Inflammatory macrophage treated with lipopolysaccharide for 1 hour (primary cell): ENCODE measurements around the gene LMNB1.
A peak's percentile ranks its signal among the peaks of the same experiment; 100 is the strongest.

Experiments used
- DNase-seq, 2 donors: peaks; one replicate each; pipeline ENCODE4 v3.0.0-alpha.2; 2020 to 2022

LMNB1 gene

GRCh38 chr5:126857472-126858410 lies 80.8 kb downstream of the LMNB1 start:
- DNase-seq: no peak

GRCh38 chr5:126858441-126858840 lies 81.5 kb downstream of the LMNB1 start:
- no peak for DNase-seq

- no peak for DNase-seq
These were observed 86.5 kb downstream of the LMNB1 start for GRCh38 chr5:126863402-126863801.

GRCh38 chr5:126864042-126864688 lies 87.2 kb downstream of the LMNB1 start:
- no peak for DNase-seq

GRCh38 chr5:126865299-126865698 lies 88.4 kb downstream of the LMNB1 start:
- DNase-seq: no peak

- DNase-seq: peak in 1 of 2 donors; percentile 10
These were observed 90.1 kb downstream of the LMNB1 start for GRCh38 chr5:126866851-126867636.

GRCh38 chr5:126868338-126869004 lies 91.5 kb downstream of the LMNB1 start:
- no peak for DNase-seq

GRCh38 chr5:126869005-126869451 lies 92.1 kb downstream of the LMNB1 start:
- DNase-seq: peak; percentile 8 to 21

GRCh38 chr5:126871441-126871840 lies 94.5 kb downstream of the LMNB1 start:
- no peak for DNase-seq

GRCh38 chr5:126872561-126873354 lies 95.8 kb downstream of the LMNB1 start:
- DNase-seq: no peak

- no peak for DNase-seq
These were observed 98.4 kb downstream of the LMNB1 start for GRCh38 chr5:126875303-126875785.

- DNase-seq: no peak
These were observed 100.7 kb downstream of the LMNB1 start for GRCh38 chr5:126877602-126878001.

- no peak for DNase-seq
These were observed 101.1 kb downstream of the LMNB1 start for GRCh38 chr5:126878085-126878484.

- DNase-seq: no peak
These were observed 101.7 kb downstream of the LMNB1 start for GRCh38 chr5:126878634-126879033.

- DNase-seq: no peak
These were observed 105.1 kb downstream of the LMNB1 start for GRCh38 chr5:126881821-126882600.

GRCh38 chr5:126883564-126884245 lies 106.8 kb downstream of the LMNB1 start:
- DNase-seq: no peak

- DNase-seq: no peak
These were observed 107.4 kb downstream of the LMNB1 start for GRCh38 chr5:126884269-126884819.
